ENCODE data around the gene DSE.

DSE gene

GRCh38 chr6:116370760-116371119 is at the start of gene DSE:
TSS of gene DSE (plus strand) at chr6:116370947. CDS start at chr6:116399251, 28,304 bp downstream.
- no peak for TF ChIP-seq CTCF (IDR thresholded peaks at IDR 0.05)

GRCh38 chr6:116323863-116324262 is 46.9 kb upstream of the DSE start:
- TF ChIP-seq CTCF (IDR thresholded peaks at IDR 0.05): no peak

GRCh38 chr6:116326181-116326671 is 44.5 kb upstream of the DSE start:
- TF ChIP-seq CTCF (IDR thresholded peaks at IDR 0.05): no peak

GRCh38 chr6:116326996-116327395 is 43.8 kb upstream of the DSE start:
- no peak for TF ChIP-seq CTCF (IDR thresholded peaks at IDR 0.05)

GRCh38 chr6:116327803-116328527 is 42.8 kb upstream of the DSE start:
- no peak for TF ChIP-seq CTCF (IDR thresholded peaks at IDR 0.05)

GRCh38 chr6:116328528-116328903 is 42.2 kb upstream of the DSE start:
- TF ChIP-seq CTCF (IDR thresholded peaks at IDR 0.05): no peak

GRCh38 chr6:116329156-116329555 is 41.6 kb upstream of the DSE start:
- TF ChIP-seq CTCF (IDR thresholded peaks at IDR 0.05): no peak

GRCh38 chr6:116330511-116330910 is 40.2 kb upstream of the DSE start:
- no peak for TF ChIP-seq CTCF (IDR thresholded peaks at IDR 0.05)
